ENCODE measurements around the gene PHF12.

Gene PHF12

DNA sequence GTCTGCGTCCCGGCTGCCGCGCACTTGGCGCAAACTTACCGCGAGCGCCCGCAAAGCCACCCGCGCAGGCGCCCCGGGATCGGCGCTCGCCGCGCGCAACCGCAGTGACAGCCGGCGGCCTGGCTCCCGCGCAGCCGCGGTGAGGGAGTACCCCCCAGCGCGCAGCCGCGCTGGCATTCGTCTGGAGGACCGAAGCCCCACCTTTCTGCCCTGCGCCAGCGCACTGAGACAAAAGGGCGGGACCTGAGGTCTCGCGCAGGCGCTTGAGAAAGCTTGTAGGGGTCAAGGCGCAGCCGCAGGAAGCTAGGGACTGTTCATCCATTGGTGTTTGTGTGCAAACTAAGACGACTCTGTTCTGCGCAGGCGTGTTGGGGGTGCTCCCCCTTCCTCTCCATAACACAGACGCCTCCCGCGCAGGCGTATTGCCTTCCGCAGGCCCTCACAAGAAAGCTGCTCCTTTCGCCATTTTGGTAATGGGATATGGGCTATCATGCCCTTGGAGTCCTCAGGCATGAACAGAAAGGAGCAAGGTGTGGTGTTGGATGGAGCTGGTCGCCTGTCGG lies at the start of gene PHF12:
Gene PHF12 (minus strand): TSS at position 91 of the 563 bp plus-strand sequence. CDS start 558 bp downstream, outside the sequence.
- peak; percentile 100 for DNase-seq

DNA sequence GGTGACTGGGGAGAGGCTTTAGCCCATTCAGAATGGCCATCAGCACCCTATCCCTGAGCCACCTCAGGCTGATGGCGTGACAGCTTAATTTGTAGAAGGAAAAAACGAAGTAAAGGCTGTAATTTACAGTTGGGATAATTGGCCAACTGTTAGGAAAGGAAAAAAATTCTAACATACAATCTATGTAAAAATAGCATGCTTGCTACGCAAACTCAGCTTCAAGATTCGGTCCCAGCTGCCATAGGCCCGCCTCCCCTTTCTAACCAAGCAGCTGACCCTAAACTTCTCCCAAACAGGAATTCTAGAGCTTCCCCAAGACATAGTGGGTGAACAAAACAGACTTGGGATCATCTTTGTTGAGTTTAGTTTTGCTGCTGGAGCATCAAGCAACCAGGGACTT lies 49.7 kb upstream of the PHF12 start:
- no peak for DNase-seq

DNA sequence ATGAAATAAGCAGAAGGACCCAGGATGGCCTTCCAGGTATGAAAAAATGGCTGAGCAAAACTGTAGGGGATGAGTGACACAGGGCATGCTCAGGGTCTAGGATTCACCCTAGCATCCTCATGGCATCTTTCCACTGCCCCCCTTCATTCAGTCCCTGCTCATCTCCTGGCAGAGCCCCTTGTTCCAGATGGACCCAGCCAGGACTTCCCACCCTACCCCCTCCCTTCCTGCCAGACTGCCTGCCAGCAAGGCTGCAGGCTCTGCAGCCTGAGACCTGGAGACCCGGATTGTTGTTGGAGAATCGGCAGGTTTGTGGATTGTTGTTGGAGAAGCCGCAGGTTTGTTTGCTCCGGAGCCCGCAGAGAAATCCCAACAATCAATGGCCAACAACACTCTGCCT lies 47.9 kb upstream of the PHF12 start:
- DNase-seq = no peak

DNA sequence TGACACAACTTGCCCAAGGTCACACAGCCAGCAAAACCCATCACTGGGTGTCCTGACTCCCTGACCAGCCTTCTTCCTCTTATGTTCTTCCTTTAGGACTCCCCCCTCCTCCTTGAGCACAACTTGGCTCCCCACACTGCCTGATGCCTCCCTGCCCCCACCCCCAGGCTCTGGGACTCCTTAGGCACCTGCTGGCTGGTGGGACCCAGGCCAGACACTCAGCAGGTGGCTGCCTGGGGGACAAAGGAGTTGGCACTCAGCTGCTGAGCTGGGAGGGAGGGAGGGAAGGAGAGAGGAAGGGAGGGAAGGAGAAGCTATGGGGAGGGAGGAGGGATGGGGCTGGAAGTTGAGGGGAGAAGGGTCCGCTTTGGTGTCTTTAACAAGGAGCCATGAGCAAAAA lies 46.5 kb upstream of the PHF12 start:
- no peak for DNase-seq

DNA sequence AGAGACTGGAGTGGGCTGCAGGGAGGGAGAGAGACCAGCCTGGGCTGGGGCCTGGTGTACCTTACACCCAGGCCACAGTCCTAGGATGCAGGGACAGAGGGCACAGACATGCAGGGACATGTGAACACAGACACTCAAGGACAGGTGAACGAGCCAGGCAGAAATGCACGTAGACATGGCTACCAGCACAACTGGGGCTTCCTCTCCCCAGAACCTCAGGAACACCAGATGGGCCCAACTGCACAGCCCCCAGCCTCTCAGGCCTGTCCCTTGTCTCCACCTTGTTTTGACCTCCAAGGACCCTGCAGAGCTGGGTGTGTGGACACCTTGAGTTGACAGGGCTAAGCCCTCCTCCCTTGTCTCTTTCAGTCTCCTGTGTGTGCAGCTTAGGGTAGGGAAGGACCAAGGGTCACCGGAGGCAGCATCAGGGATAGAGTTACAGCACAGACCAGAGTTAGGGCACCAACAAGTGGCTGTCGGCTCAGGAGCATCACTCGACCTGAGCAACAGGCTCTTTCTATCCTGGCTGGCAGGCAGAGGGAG lies 45.3 kb upstream of the PHF12 start:
- no peak for DNase-seq

DNA sequence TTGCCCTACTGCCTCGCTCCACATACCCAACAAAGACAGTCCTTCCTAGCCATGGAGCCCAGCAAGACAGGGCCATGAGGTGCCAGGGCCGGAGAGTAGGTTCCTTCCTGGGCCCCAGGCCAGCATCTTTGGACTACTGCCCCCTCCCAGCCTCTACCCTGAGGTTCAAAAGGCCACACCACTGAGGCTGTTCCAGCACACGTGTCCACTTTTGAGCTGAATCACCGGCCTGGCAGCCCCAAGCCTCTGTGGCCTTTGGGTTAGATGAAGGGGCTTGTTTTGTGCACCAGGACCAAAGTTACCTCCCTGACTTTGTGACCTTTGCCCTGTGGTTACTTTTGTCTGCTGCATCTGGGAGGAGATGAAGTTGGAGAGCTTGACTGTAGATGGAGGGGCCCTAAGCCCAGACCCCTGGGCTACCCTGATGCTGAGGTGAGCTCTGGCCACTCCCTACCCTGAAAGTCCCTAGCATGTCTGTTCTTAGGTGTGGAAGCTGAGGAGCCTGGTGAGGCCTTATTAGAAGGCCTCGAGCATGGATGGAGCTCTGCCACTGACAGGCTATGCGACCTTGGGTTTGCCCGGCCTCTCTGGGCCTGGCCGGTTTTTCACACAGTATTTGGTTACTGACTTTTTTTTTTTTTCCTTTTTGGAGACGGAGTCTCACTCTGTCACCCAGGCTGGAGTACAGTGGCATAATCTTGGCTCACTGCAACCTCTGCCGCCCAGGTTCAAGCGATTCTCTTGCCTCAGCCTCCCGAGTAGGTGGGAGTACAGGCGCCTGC lies 42.5 kb upstream of the PHF12 start:
- DNase-seq = no peak

DNA sequence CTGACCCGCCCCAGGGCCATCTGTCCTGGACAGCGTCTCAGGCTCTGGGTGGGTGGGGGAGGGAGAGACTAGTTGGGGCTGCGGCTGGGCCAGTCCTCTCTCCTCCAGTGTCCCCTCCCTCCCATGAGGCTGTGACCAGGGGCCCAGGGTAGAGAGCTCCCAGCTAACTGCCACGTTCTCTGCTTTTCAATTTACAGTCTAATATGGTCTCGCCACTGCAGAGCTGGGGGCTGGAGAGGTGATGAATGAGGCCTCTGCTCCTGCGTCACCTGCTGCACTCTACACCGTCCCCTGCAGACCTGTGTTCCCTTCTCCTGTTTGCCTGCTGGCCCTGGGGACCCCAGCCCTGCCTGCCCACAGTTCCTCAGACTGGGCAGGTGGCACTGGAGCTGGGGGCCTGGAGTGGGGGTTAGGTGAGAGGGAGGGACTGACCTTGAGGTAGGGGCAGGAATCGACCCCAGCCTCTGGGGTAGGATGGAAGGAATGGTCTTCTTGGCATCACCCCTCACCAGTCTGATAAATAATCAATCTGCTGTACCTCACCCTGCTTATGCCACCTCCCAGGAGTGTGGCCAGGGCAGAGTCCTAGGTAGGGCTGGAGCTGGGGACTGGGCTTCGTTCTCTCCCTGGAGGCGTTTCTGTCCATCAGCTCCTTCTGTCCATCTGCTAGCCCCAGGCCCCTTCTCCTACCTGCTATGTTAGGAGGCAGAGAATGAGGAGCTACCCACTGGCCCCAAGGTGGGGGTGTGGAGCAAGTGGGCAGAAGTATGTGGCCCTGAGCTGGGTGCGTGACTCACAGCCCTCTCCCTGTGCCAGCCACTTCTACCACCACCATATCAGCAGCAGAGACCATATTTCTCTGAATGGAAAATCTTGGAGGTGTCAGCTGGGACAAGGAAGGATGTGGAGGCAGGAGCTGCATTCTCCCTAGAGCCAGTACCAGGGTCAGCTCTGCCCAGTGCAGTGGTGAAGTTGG lies 41.6 kb upstream of the PHF12 start:
- no peak for DNase-seq

DNA sequence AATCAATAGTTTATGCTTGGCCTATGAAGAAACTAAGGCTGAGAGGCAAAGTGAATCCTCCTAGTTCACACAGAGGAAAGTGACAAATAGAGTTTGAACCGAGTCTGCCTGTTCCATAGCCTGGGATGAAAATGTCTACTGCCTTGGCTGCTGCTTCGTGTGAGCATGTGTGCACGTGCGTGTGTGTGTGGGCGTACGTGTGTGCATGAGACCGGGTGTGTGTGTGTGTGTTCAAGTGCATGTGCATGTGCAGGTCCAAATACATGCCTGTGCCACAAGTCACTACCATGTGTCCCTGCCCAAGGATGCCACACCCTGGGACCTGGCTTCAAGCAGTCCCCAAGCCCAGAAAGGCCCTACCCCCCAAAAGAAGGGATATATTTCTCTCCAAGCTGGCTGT lies 40.9 kb upstream of the PHF12 start:
- no peak for DNase-seq

DNA sequence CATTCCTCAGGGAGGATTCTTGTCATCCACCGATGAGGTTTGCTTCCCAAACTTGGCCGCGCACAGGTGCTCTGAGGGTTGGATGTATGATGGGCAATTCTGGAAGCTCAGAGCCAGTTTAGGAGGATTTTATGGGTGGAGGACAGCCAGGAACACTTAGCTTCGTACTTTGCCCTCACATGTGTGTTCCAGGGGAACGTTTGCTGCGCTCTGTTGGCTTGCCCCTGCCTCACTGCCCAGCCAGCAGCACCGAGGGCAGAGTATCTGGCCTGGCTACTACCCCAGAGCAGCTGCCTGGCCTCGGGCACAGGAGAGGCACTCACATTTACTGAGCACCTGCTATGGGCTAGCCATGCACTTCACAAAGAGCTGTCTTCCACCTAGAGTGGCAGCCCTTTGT lies 40.5 kb upstream of the PHF12 start:
- no peak for DNase-seq

DNA sequence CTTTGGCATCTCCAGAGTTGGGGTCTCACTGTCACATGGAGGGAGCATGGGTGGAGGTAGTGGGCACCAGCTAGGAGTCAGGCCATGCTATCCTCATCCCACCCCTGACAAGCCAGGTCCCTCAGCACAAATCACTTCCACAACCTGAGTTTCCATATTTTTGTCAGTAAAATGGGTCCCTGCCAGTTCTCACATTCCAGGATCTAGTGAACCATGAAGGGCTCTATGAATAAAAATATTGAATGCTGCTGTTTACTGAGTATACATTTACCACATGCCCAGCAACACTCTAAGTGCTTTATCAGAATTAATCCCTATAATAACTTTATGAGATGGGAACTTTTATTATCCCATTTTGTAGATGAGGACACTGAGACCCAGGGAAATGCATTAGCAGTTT lies 37.7 kb upstream of the PHF12 start:
- DNase-seq = no peak

DNA sequence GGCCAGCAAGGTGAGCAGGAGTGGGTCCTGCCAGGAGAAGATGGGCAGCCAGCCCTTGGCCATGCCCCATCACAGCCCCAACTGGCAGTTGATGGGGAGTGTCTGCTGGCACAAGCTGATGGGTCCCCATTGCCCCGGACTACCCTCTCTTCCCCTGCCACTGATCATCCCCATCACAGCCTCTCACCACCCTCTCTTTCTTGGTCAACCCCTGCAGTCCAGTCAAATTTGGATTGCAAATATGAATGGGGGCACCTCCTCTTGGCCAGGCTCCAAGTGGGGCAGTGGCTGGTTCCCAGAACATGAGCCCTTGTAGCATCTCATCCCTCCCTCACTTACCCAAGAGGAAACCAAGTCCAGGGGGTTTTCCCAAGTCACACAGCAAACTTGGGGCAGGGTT lies 37.2 kb upstream of the PHF12 start:
- no peak for DNase-seq

DNA sequence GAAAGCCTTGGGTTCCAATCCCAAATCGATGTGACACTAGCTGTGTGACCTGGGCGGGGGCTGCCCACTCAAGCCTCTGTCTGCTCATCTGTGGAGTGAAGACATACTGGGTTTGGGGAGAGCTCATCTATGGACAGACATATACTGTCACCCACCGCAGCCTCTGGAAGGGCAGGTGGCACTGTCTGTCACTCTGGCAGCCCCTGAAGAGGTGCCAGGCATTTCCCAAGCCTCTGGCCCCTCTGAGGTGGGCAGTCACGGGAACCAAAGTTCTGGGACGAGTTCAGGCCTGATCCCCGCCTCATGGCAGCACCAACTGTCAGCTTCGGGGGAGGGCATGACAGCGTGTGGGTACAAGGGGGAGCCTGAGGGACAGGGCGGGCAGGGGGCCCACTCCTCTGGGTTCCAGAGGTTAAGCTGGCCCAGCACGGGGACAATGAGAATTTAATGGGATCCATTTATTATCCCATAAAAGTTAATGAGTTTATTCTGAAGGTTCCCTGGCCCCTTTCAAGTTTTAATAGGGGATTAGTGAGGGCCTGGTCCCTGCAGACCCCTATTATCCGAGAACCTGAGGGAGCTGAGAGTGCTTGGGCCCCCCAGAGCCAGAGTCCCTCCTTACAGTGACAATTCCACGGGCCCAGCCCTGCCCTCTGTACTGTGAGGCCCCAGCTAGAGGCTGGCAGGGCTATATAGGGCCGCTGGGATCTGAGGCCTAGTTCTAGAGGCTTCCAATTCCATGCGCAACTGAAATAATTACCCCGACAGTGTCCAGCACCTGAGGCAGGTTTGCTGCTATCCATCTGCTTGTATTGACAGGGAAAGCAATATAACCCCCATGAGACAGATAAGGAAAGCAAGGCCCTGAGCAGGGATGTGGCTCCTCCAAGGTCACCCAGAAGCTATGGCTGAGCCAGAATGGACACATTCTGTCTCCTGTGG lies 35.7 kb upstream of the PHF12 start:
- DNase-seq = no peak

DNA sequence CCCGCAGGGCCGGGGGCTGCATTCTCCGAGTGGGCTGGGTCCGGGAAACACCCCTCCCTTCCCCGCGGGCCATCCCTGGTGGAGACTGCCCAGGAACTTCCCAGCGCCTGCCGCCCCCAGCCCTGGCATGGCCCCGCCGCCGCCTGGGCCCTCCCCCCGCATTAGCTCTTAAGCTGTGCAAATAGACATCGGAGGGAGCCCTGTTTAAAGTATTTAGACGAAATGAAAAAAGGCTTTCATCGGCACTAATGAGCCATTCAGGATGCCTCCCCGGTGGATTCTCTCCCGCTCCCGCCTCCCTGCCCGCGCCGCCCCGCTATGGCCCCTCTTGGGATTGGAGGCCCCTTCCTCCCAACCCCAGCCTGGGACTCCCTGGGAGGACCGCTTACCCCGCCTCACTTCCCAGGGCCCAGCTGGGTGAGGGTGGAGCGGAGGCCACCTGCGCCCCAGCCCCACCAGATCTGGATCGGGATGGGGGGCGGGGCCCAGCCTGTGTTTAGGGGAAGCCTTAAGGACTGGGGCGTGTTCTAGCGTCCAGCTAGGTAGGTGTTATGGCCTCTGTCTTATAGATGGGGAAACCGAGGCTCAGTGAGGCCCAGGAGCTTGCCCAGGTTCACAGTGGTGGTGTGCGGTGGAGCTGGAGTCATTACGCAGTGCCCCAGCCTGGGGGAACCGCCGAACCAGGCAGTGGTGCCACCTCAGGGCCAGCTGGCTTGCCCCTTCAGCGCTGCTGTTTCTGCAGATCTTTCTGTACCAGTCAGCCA lies 34.8 kb upstream of the PHF12 start:
- DNase-seq = no peak

DNA sequence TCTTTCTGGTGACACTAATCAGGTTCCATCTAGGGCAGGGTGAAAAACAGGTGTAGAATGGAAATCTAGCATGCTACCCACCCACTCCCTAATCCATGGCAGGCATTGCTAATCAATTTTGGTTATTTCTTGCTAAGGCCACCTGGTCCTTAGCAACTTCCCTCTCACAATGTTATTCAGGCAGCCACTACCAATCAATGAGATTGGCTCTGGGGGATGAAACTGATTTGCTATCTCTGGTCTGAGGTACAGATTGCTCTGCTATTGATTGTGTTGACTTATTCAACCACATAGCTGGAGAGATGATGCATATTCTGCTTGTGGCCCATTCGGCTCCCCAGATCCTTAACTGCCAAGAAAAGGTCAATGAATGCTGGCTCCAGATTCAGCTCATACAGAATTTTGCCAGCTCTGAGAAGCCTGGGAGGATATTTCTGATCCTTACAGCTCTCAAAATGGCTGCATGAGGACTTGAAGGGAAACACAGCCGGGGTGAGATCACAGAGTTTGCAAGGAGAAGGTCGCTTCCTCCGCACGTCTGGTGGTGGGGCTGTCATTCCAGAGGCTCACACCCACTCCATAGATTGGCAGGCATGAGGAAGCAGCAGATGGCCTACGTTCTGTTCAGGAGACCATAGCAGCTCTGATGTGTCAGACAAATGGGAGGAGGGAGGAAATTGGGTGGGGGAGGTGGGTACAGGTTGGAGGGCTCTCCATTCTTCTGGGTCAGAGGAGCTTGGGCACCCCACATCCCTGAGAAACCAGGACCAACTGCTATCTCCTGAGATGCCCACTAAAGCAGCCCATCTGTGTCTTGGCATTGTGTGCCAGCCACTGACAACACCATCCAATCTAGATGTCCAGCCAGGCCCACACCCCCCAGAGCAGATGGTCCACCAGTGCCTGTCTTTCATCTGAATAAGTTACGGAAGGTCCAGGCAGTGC lies 32.2 kb upstream of the PHF12 start:
- no peak for DNase-seq

DNA sequence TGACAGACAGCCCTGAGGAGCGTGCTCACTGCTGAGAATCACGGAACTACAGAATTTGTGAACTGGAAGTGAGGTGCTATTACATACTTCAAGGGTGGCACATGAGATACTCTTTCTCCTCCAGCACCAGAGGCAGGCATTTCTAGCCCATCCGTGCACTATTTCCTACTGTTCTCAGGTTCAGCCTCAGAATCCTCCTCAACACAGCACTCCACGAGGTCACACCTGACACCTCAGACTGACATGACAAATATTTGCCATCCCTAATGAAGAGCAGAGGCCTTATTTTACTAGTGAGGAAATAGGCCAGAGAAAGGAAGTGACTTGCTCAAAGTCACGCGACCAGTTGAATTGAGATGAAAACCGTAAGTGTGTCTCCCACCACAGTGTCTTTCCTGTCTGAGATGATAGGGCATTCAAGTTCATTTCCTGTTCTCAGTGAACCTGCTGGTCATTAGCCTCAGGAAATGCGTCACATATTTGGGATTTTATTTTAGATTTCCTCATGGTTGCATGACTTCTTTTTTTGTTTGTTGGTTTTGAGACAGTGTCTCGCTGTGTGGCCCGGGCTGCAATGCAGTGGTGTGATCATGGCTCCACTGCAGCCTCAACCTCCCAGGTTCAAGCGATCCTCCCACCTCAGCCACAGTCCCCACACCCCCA lies 30.9 kb upstream of the PHF12 start:
- peak; percentile 28 for DNase-seq

DNA sequence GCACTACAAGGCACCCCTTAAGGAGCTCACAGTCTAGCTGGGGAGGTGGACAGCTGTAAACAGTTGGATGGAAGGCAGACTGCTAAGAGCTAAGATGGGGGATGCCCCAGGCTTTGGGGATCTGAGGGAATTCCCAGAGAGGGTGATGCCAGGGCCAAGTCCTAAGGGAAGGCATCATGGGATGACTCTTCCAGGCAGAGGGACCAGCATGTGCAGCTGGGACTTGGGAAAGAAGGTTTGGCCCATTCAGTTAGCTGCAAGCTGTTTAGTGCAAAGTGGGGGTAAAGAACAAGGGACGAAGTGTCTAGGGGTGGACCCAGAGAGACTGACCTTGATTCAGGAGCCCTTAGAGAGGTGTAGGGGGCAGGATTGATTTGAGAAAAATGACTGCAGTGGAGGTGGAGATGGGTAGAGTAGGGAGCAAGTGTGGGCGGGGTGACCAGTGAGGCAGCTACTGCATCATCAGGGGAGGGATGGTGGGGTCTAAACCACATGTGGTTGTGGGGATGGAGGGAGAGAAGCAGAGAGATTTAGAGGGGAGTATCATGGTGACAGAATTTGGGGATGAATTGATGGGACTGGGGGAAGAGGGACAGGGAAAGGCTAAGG lies 27.1 kb upstream of the PHF12 start:
- DNase-seq = no peak

DNA sequence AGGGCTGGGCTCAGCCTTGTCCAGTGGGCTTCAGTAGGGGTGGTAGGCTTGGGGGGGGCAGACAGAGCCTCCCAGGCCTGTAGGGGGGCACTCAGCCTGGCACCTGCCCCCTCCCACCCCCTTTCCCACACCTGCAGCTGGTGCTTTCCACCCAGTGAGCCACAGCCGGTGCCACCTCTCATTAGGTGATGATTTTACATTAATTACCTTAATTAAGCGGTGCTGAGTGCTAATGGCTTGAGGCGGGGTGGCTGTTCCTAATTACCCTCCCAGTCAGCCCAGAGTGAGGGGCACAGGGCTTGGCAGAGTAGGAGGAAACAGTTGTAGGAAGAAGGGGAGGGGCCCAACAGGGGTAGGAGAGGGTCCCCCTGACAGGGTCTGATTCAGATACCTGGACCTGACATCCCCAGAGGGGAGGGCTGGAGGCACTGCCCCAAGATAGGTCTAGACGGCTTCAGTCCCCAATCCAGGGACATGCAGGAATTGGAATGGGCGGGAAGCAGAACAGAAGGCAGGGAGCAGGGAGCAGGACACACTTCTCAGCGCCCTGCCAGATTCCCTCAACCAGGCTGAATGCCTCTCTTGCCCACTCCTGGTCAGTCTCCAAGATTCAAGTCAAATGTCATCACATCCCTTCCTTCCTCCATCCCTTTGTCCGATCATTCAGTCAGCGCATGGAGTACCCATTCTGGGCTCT lies 26.5 kb upstream of the PHF12 start:
- no peak for DNase-seq

DNA sequence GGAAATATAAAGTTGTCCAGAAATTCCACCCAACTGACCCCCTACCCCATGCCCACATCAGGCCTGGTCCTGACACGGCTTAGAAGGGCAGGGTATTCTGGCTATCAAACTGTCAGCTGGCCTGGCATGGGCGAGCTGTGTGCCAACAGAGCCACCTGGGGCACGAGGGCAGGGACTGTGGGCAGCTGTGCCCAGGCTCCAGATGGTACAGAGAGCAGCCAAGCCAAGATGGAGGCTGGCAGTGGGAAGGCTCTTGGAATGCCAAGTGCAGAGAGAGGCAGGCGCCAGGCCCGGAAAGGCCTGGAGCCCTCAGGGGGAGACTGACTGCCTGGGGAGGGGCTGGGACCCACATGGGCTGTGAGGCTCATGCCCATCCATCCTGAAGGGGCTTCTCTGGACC lies 24.3 kb upstream of the PHF12 start:
- DNase-seq = no peak

DNA sequence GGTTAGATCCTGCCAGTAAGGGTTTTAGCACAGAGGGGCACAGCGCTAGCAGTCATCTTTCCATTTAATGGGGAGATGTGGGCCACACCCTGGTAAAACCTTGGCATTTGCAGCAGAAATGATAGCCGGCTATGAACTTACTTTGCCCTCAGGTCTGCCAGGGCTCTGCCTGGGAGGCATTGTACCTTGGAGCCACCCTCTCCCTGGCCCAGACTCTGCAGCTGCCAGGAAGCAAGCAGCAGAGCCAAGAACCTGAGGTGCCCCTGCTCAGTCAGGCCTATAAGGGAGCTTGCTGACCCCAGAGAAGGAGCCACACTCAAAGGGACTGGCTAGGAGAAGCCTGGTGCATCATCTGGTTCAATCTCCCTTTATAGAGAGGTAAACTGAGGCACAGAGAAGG lies 23.7 kb upstream of the PHF12 start:
- DNase-seq = no peak

All from fibroblast of skin of right quadriceps (primary cell).